Osteocyte (in vitro differentiated cells): ENCODE measurements around the gene MMP25. TPM values are rescaled to one million over a fixed set of nuclear protein-coding genes. Genes with fewer than 3 reads are reported as not detected.

ENCODE experiments used
- DNase-seq: peaks from one replicate; pipeline ENCODE4 v3.0.0; 2021; ENCODE audit warnings: mixed read lengths; ENCODE audit not compliant: unreplicated experiment; ENCODE audit errors: extremely low spot score
- H3K27ac Mint-ChIP-seq: one replicate; pipeline ENCODE4 v1.8.0; 2021; ENCODE audit warnings: mild to moderate bottlenecking, mixed read lengths; ENCODE audit not compliant: unreplicated experiment
- H3K27me3 Mint-ChIP-seq: one replicate; pipeline ENCODE4 v1.8.0; 2021; ENCODE audit warnings: mixed read lengths; ENCODE audit not compliant: unreplicated experiment
- H3K36me3 Mint-ChIP-seq: one replicate; pipeline ENCODE4 v1.8.0; 2021; ENCODE audit warnings: mixed read lengths; ENCODE audit not compliant: unreplicated experiment
- H3K4me1 Mint-ChIP-seq: one replicate; pipeline ENCODE4 v1.8.0; 2021; ENCODE audit warnings: mixed read lengths; ENCODE audit not compliant: unreplicated experiment
- H3K4me3 Mint-ChIP-seq: one replicate; pipeline ENCODE4 v1.8.0; 2021; ENCODE audit warnings: mild to moderate bottlenecking, moderate library complexity, mixed read lengths; ENCODE audit not compliant: unreplicated experiment
- H3K9me3 Mint-ChIP-seq: one replicate; pipeline ENCODE4 v1.8.0; 2021; ENCODE audit warnings: mixed read lengths; ENCODE audit not compliant: unreplicated experiment
- total RNA-seq: library from RNA; stranded (reverse); gene quantifications from 2 replicates; pipeline ENCODE4 v1.2.1, GENCODE V29; 2021
- TF ChIP-seq, protein P1 (sequence below): fragments of 200-600 bp; sonication (generic); IDR thresholded peaks from 2 replicates; pipeline ENCODE4 v1.5.0; 2021; ENCODE audit warnings: antibody characterized with exemption, mild to moderate bottlenecking, moderate library complexity

Gene MMP25
- total RNA-seq, 1 donor from 2014 or later: 3.0 TPM

DNA sequence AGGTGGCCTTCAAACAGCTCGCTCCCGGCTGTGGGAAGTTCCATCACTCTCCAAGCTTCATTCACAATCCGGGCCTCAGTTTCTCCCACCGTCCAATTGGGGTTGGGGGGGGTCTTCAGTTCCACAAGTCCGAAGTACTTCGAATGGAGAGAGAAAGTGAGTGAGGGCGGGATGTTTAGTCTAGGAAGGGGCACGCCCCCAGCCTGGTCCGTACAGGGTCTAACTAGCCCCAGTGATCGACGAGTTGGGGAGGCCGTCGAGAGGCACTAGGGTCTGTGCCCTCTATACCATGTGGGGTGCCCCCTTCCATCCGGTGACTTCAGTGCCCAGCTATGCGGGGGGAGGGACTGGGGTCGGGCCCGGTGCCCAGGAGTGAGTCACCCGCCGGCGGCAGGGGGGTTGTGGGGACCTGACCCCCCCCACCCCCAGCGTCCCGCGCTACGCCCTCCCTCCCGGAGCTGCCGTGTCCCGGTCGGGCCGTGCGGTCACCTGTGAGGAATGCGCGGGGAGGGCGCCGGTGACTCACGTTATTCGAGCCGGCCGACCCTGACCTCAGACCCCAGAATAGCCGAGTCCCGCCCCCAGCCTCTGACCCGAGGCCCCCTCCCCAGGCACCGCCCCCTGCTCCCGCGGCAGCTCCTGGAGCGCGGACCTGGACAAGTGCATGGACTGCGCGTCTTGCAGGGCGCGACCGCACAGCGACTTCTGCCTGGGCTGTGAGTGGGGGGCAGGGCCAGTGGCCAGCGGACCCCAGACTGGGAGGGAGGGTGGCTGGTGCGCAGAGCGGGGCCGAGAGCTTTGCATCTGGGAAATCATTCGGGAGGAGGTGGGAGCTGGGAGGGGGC, 25.5 kb upstream of the MMP25 start:
- H3K9me3 Mint-ChIP-seq: no peaks in the 10 kb centered on the region
- TF ChIP-seq, protein P1, sequence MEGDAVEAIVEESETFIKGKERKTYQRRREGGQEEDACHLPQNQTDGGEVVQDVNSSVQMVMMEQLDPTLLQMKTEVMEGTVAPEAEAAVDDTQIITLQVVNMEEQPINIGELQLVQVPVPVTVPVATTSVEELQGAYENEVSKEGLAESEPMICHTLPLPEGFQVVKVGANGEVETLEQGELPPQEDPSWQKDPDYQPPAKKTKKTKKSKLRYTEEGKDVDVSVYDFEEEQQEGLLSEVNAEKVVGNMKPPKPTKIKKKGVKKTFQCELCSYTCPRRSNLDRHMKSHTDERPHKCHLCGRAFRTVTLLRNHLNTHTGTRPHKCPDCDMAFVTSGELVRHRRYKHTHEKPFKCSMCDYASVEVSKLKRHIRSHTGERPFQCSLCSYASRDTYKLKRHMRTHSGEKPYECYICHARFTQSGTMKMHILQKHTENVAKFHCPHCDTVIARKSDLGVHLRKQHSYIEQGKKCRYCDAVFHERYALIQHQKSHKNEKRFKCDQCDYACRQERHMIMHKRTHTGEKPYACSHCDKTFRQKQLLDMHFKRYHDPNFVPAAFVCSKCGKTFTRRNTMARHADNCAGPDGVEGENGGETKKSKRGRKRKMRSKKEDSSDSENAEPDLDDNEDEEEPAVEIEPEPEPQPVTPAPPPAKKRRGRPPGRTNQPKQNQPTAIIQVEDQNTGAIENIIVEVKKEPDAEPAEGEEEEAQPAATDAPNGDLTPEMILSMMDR: no peak
- H3K4me1 Mint-ChIP-seq: peaks cover 40% of the 10 kb centered on the region
- DNase-seq: peak; percentile 92
- peaks cover 2% of the 10 kb centered on the region for H3K27me3 Mint-ChIP-seq
- peak overlapping the region; percentile 86 for H3K4me3 Mint-ChIP-seq
- H3K27ac Mint-ChIP-seq: peak overlapping the region; percentile 96
- no peaks in the 10 kb centered on the region for H3K36me3 Mint-ChIP-seq

DNA sequence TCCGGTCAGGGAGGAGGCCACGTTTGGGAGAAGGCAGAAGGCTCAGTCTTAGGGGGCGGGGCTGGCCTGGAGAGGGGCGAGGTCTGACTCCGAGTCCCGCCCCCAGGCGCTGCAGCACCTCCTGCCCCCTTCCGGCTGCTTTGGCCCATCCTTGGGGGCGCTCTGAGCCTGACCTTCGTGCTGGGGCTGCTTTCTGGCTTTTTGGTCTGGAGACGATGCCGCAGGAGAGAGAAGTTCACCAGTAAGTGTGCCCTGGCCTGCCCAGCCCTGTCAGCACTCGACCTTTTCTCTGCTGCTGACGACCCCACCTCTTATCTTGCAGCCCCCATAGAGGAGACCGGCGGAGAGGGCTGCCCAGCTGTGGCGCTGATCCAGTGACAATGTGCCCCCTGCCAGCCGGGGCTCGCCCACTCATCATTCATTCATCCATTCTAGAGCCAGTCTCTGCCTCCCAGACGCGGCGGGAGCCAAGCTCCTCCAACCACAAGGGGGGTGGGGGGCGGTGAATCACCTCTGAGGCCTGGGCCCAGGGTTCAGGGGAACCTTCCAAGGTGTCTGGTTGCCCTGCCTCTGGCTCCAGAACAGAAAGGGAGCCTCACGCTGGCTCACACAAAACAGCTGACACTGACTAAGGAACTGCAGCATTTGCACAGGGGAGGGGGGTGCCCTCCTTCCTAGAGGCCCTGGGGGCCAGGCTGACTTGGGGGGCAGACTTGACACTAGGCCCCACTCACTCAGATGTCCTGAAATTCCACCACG, 24.7 kb upstream of the MMP25 start:
- TF ChIP-seq, protein P1: peak; percentile 46
- DNase-seq: peak; percentile 93
- Mint-ChIP-seq H3K27me3 (peaks cover 2% of the 10 kb centered on the region), H3K36me3 (peaks cover 2% of the 10 kb centered on the region), H3K9me3 (no peaks in the 10 kb centered on the region), H3K27ac (peak overlapping the region; percentile 96), H3K4me1 (peaks cover 40% of the 10 kb centered on the region), H3K4me3 (peak overlapping the region; percentile 86)

DNA sequence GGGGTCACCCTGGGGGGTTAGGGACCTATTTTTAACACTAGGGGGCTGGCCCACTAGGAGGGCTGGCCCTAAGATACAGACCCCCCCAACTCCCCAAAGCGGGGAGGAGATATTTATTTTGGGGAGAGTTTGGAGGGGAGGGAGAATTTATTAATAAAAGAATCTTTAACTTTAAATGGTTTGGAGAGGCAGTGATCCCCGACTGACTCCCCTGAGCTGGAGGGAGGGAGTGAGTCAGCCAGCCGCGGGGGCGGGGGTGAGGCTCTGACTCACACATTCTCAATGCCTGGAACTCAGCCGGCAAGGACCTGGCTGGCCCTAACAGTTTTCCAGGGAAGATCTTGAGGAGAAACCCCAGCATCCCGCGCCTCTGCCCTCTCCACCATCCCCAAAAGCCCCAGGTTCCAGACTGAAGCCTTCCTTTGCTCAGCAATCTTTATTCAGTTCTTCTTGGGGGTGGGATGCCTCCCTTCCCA, 24.1 kb upstream of the MMP25 start:
- peaks cover 2% of the 10 kb centered on the region for H3K36me3 Mint-ChIP-seq
- H3K27ac Mint-ChIP-seq: peak overlapping the region; percentile 96
- peak overlapping the region; percentile 86 for H3K4me3 Mint-ChIP-seq
- TF ChIP-seq, protein P1: no peak
- H3K9me3 Mint-ChIP-seq: no peaks in the 10 kb centered on the region
- peaks cover 40% of the 10 kb centered on the region for H3K4me1 Mint-ChIP-seq
- H3K27me3 Mint-ChIP-seq: peaks cover 2% of the 10 kb centered on the region
- DNase-seq: peak; percentile 96

DNA sequence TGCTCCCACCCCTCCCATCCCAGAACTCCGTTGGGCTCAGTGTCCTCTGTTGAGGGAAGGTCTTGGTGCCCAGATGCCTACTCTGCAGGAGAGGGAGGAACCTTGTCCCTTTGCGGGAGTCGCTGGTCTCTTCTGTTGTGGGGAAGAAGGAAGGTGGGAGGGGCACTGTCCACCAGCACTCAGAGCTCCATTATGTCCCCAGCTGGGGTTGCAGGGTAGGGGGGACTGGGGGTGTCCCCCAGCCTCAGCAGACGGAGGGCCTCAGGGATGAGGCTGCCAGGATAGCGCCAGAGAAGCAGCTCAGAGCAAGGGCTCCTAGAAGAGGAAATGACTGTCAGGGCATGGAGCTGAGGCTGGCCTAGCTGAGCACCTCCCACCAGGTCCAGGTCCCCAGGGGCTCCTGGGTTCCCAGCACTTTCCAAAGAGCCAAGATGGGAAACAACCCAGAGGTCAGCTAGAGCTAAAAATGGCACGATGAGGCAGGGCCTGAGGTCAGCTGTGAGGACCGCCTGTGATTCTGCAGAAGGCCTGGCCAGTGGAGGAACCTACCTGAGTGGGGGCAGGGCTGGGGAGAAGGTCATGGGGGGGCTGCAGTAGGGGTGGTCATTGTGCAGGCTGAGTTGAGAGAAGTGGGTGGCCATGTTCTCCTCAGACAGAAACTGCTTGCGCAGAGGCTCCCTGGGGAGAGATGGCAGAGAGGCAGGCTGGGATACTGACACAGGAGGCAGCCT, 23.5 kb upstream of the MMP25 start:
- H3K4me3 Mint-ChIP-seq: peak overlapping the region; percentile 86
- peak overlapping the region; percentile 96 for H3K27ac Mint-ChIP-seq
- no peak for DNase-seq
- peaks cover 2% of the 10 kb centered on the region for H3K27me3 Mint-ChIP-seq
- peaks cover 40% of the 10 kb centered on the region for H3K4me1 Mint-ChIP-seq
- H3K36me3 Mint-ChIP-seq: peaks cover 2% of the 10 kb centered on the region
- no peaks in the 10 kb centered on the region for H3K9me3 Mint-ChIP-seq
- TF ChIP-seq, protein P1: no peak
